Measurements from ENCODE around the gene ATF3. TPM values are rescaled to one million over a fixed set of nuclear protein-coding genes. Genes with fewer than 3 reads are reported as not detected.

The ATF3 gene
- total and polyA plus RNA-seq, 2 of the 4 experiments (the other 2 are of a cell fraction): 9.9 to 12.3 TPM

DNA sequence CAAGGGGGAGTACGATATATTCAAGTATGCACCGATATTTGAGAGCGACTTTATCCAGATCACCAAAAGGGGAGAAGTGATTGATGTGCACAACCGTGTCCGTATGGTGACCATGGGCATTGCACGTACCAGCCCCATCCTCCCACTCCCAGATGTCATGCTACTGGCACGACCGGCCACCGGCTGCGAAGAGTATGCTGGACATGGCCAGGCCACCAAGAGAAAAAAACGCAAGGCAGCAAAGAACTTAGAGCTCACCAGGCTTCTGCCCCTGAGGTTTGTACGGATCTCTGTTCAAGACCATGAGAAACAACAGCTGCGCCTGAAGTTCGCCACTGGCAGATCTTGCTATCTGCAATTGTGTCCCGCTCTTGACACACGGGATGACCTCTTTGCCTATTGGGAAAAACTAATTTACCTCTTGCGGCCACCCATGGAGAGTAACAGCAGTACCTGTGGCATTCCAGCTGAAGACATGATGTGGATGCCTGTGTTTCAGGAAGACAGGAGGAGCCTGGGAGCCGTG lies 16.5 kb downstream of the ATF3 start:
- Histone ChIP-seq H3K4me2 (ENCODE audit: low read depth, low read length) (no peak overlapping the region), H2BK5ac (ENCODE audit: low read depth, low read length, poor library complexity, severe bottlenecking) (no peak overlapping the region), H2BK20ac (ENCODE audit: low read depth, low read length) (no peak overlapping the region), H2AFZ (replicated peaks; ENCODE audit: low read length, poor library complexity) (no peak overlapping the region), H3K9me3 (ENCODE audit: control insufficient read depth, insufficient read depth, low read length) (no peaks in the 10 kb centered on the region), H4K8ac (ENCODE audit: low read depth in 2 of 2, low read length in 2 of 2) (no peak overlapping the region), H3K79me1 (ENCODE audit: low read depth in 1 of 2, low read length in 2 of 2) (no peaks in the 10 kb centered on the region), H3K9me1 (ENCODE audit: insufficient read depth, low read length) (peaks cover 7% of the 10 kb centered on the region; the same call in 1 of the 2 replicates), H4K20me1 (ENCODE audit: insufficient read depth, low read length) (no peaks in the 10 kb centered on the region), H3K27ac (ENCODE audit: insufficient read depth, low read length) (no peak overlapping the region), H3K56ac (ENCODE audit: extremely low read depth, insufficient read depth, low read length) (no peak overlapping the region), H3K9ac (ENCODE audit: low read depth, low read length) (no peak overlapping the region), H3K14ac (replicated peaks; ENCODE audit: low read depth, low read length) (no peak overlapping the region), H2BK15ac (ENCODE audit: low read depth, low read length) (no peak overlapping the region), H3K4ac (ENCODE audit: low read depth, low read length) (no peak overlapping the region), H3K27me3 (ENCODE audit: control insufficient read depth, insufficient read depth, low read length) (peaks cover 14% of the 10 kb centered on the region), H3K4me3 (ENCODE audit: insufficient read depth, low read depth, low read length) (no peak overlapping the region), H4K5ac (ENCODE audit: low read depth, low read length) (no peak overlapping the region), H2AK9ac (replicated peaks; ENCODE audit: low read depth, low read length, poor library complexity) (no peak overlapping the region), H3K23ac (ENCODE audit: low read depth, low read length) (no peak overlapping the region), H2AK5ac (ENCODE audit: low read depth, low read length) (no peak overlapping the region), H3K18ac (ENCODE audit: low read depth, low read length) (no peak overlapping the region), H4K91ac (ENCODE audit: insufficient read depth, low read depth, low read length) (no peak overlapping the region), H3K36me3 (ENCODE audit: control insufficient read depth, insufficient read depth, low read length) (peaks cover 5% of the 10 kb centered on the region), H3K4me1 (ENCODE audit: control insufficient read depth, insufficient read depth, low read length) (peaks cover 1% of the 10 kb centered on the region; the same call in 1 of the 2 replicates), H2BK120ac (ENCODE audit: low read depth, low read length) (no peak overlapping the region)
- dilution Hi-C loops (cut with HindIII; ENCODE audit: low sequenced_read_pairs, unreplicated experiment): no loop called here
- ATAC-seq (ENCODE audit: low read depth) (no peak), DNase-seq (no peak)
- intact Hi-C loops (cut with micrococcal nuclease): no loop called here
- CTCF ChIA-PET: interaction anchor here (0.7 kb wide), 1 partner anchor 78 kb away, joined by 3 read pairs; no protein-coding TSS in a partner anchor
- WGBS, 2 experiments (ENCODE audit: extremely low coverage in 2 of 2, insufficient read length in 1 of 2): 92% methylated on average over 8 of the region's 18 CpGs; no CpG with 5 or more reads in 1 of the 2 experiments
- no TSS peak for BruUV-seq (replicated peaks)
- no peak for TF ChIP-seq RFX5 (IDR thresholded peaks at IDR 0.05; ENCODE audit: low read depth, low read length)
- TF ChIP-seq CEBPB (IDR thresholded peaks at IDR 0.05; ENCODE audit: low read depth, low read length): no peak
- TF ChIP-seq NFE2L2 (IDR thresholded peaks at IDR 0.05; ENCODE audit: low read depth, low read length): no peak
- no peak for TF ChIP-seq CHD1 (IDR thresholded peaks at IDR 0.05; ENCODE audit: low read depth, low read length)
- TF ChIP-seq, protein P1, sequence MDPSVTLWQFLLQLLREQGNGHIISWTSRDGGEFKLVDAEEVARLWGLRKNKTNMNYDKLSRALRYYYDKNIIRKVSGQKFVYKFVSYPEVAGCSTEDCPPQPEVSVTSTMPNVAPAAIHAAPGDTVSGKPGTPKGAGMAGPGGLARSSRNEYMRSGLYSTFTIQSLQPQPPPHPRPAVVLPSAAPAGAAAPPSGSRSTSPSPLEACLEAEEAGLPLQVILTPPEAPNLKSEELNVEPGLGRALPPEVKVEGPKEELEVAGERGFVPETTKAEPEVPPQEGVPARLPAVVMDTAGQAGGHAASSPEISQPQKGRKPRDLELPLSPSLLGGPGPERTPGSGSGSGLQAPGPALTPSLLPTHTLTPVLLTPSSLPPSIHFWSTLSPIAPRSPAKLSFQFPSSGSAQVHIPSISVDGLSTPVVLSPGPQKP (IDR thresholded peaks at IDR 0.05; ENCODE audit: borderline replicate concordance, low read depth, low read length): no peak
- TF ChIP-seq, protein P2, sequence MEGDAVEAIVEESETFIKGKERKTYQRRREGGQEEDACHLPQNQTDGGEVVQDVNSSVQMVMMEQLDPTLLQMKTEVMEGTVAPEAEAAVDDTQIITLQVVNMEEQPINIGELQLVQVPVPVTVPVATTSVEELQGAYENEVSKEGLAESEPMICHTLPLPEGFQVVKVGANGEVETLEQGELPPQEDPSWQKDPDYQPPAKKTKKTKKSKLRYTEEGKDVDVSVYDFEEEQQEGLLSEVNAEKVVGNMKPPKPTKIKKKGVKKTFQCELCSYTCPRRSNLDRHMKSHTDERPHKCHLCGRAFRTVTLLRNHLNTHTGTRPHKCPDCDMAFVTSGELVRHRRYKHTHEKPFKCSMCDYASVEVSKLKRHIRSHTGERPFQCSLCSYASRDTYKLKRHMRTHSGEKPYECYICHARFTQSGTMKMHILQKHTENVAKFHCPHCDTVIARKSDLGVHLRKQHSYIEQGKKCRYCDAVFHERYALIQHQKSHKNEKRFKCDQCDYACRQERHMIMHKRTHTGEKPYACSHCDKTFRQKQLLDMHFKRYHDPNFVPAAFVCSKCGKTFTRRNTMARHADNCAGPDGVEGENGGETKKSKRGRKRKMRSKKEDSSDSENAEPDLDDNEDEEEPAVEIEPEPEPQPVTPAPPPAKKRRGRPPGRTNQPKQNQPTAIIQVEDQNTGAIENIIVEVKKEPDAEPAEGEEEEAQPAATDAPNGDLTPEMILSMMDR (conservative IDR thresholded peaks at IDR 0.05; ENCODE audit: low read depth, low read length): no peak
- no peak for TF ChIP-seq FOS (IDR thresholded peaks at IDR 0.05; ENCODE audit: low read depth, low read length)
- no peak for TF ChIP-seq RAD21 (IDR thresholded peaks at IDR 0.05; ENCODE audit: low read length)
- TF ChIP-seq MAZ (IDR thresholded peaks at IDR 0.05; ENCODE audit: borderline replicate concordance, low read depth, low read length): no peak
- TF ChIP-seq POLR2A (IDR thresholded peaks at IDR 0.05; ENCODE audit: low read depth, low read length): no peak
- no peak for TF ChIP-seq BHLHE40 (IDR thresholded peaks at IDR 0.05; ENCODE audit: low read depth, low read length)
- TF ChIP-seq, protein P3, sequence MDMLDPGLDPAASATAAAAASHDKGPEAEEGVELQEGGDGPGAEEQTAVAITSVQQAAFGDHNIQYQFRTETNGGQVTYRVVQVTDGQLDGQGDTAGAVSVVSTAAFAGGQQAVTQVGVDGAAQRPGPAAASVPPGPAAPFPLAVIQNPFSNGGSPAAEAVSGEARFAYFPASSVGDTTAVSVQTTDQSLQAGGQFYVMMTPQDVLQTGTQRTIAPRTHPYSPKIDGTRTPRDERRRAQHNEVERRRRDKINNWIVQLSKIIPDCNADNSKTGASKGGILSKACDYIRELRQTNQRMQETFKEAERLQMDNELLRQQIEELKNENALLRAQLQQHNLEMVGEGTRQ (IDR thresholded peaks at IDR 0.05; ENCODE audit: low read depth, low read length): no peak
- TF ChIP-seq MAFK (IDR thresholded peaks at IDR 0.05; ENCODE audit: low read depth, low read length): no peak
- in situ Hi-C loops (cut with MboI; ENCODE audit: low sequenced_read_pairs): no loop called here
- POLR2A ChIA-PET (ENCODE audit: unreplicated experiment): no interaction called here
